ENCODE data around the gene LMX1B.

The LMX1B gene

DNA sequence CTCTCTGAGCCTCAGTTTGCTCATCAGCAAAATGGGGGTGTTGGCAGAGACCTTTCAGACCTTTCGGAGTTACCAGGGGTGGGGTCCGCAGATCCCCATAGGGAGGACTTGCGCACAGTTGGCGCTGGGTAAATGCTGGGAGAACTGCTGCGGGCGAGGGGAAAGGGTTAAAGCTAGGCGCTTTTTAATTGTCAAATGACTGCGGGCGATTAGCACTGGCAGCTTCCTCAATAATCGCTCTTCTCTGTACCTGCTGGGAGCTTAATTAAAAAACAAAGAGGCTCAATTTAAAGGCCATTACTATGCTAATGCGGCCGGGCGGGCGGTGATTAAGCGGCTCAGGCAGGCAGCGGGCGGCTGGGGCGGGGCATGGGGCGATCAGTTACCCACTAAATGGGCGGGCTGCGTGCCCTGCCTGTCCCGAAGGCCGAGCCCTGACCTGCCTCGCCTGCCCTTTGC is 63.0 kb downstream of the LMX1B start:
- POLR2A ChIA-PET, result interaction anchor here (0.6 kb wide), 1 partner anchor 1597 kb away, joined by 3 read pairs; no protein-coding TSS in a partner anchor
- DNase-seq, result peak in 1 of 3 donors; percentile 38
- H3K36me3 ChIP-seq (ENCODE audit: control insufficient read depth in 4 of 4, insufficient read depth in 4 of 4, low read length in 3 of 4), result no peaks in the 10 kb centered on the region
- no peaks in the 10 kb centered on the region for H3K9me3 ChIP-seq (ENCODE audit: control extremely low read depth in 1 of 5, control insufficient read depth in 4 of 5, insufficient read depth in 2 of 5, low read depth in 1 of 5, low read length in 4 of 5)
- H3K27me3 ChIP-seq (replicated peaks in 2 of 5; ENCODE audit: control insufficient read depth in 4 of 5, insufficient read depth in 5 of 5, low read length in 4 of 5), result peaks cover 12 to 97% (median 44%) of the 10 kb centered on the region in 5 experiments
- 3% methylated on average over 24 of the region's 24 CpGs for WGBS (ENCODE audit: insufficient coverage)
- H3K27ac ChIP-seq (ENCODE audit: insufficient read depth in 1 of 2, low read depth in 1 of 2, low read length in 2 of 2, poor library complexity in 1 of 2, severe bottlenecking in 2 of 2), result no peak overlapping the region
- peaks cover 0 to 6% (median 1%) of the 10 kb centered on the region in 4 experiments for H3K4me1 ChIP-seq (ENCODE audit: control extremely low read depth in 1 of 4, control insufficient read depth in 4 of 4, insufficient read depth in 4 of 4, low read length in 3 of 4)
- CTCF ChIA-PET, result interaction anchor here (2.4 to 3.4 kb wide), 2 partner anchors 9 to 14 kb away, joined by 11 to 24 read pairs; no protein-coding TSS in a partner anchor
- H3K4me3 ChIP-seq (ENCODE audit: control insufficient read depth in 1 of 7, extremely low read depth in 1 of 7, insufficient read depth in 4 of 7, low read depth in 2 of 7, low read length in 6 of 7), result no peak overlapping the region

GRCh38 chr9:126677188-126678084 is 63.7 kb downstream of the LMX1B start:
- ChIA-PET CTCF (interaction anchor here (0.9 to 3.4 kb wide), 3 partner anchors 10 to 27 kb away, joined by 3 to 24 read pairs (median 11); no protein-coding TSS in a partner anchor), POLR2A (interaction anchor here (0.5 to 1.1 kb wide), 3 partner anchors 26 to 1596 kb away, joined by 3 to 4 read pairs (median 3); no protein-coding TSS in a partner anchor)
- DNase-seq, result no peak
- Histone ChIP-seq H3K4me3 (ENCODE audit: control insufficient read depth in 1 of 7, extremely low read depth in 1 of 7, insufficient read depth in 4 of 7, low read depth in 2 of 7, low read length in 6 of 7) (no peak overlapping the region), H3K27ac (ENCODE audit: insufficient read depth in 1 of 2, low read depth in 1 of 2, low read length in 2 of 2, poor library complexity in 1 of 2, severe bottlenecking in 2 of 2) (no peak overlapping the region), H3K36me3 (ENCODE audit: control insufficient read depth in 4 of 4, insufficient read depth in 4 of 4, low read length in 3 of 4) (no peaks in the 10 kb centered on the region), H3K27me3 (replicated peaks in 2 of 5; ENCODE audit: control insufficient read depth in 4 of 5, insufficient read depth in 5 of 5, low read length in 4 of 5) (peaks cover 12 to 97% (median 46%) of the 10 kb centered on the region in 5 experiments), H3K9me3 (ENCODE audit: control extremely low read depth in 1 of 5, control insufficient read depth in 4 of 5, insufficient read depth in 2 of 5, low read depth in 1 of 5, low read length in 4 of 5) (no peaks in the 10 kb centered on the region), H3K4me1 (ENCODE audit: control extremely low read depth in 1 of 4, control insufficient read depth in 4 of 4, insufficient read depth in 4 of 4, low read length in 3 of 4) (peaks cover 0 to 6% (median 1%) of the 10 kb centered on the region in 4 experiments)
- WGBS (ENCODE audit: insufficient coverage), result 14% methylated on average over 10 of the region's 11 CpGs

DNA sequence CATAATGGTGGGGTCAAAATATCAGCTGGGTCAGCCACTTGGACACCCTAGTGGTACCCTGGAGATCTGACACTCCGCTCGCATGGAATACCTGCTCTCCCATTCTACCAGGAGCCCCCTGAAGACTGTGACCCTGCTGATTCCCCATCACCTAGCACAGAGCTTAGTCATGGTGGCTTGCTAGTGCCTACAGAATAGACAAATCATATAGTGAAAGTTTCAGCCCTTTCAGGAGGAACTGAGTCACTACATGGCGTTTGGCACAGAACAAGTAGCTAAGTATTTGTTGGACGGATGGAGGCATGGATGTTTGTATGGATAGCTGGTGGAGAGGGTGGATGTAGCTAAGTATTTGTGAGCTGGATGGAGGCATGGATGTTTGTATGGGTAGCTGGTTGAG is 65.3 kb downstream of the LMX1B start:
- H3K27me3 ChIP-seq (replicated peaks in 2 of 5; ENCODE audit: control insufficient read depth in 4 of 5, insufficient read depth in 5 of 5, low read length in 4 of 5), result peaks cover 12 to 97% (median 48%) of the 10 kb centered on the region in 5 experiments
- H3K9me3 ChIP-seq (ENCODE audit: control extremely low read depth in 1 of 5, control insufficient read depth in 4 of 5, insufficient read depth in 2 of 5, low read depth in 1 of 5, low read length in 4 of 5), result no peaks in the 10 kb centered on the region
- WGBS (ENCODE audit: insufficient coverage), result 88% methylated on average over 4 of the region's 4 CpGs
- CTCF ChIA-PET, result interaction anchor here (1.0 to 3.4 kb wide), 3 partner anchors 12 to 47 kb away, joined by 4 to 24 read pairs (median 11); no protein-coding TSS in a partner anchor
- peaks cover 0 to 13% (median 3%) of the 10 kb centered on the region in 4 experiments for H3K4me1 ChIP-seq (ENCODE audit: control extremely low read depth in 1 of 4, control insufficient read depth in 4 of 4, insufficient read depth in 4 of 4, low read length in 3 of 4)
- H3K27ac ChIP-seq (ENCODE audit: insufficient read depth in 1 of 2, low read depth in 1 of 2, low read length in 2 of 2, poor library complexity in 1 of 2, severe bottlenecking in 2 of 2), result no peak overlapping the region
- POLR2A ChIA-PET, result no interaction called here
- H3K4me3 ChIP-seq (ENCODE audit: control insufficient read depth in 1 of 7, extremely low read depth in 1 of 7, insufficient read depth in 4 of 7, low read depth in 2 of 7, low read length in 6 of 7), result no peak overlapping the region
- DNase-seq, result no peak
- no peaks in the 10 kb centered on the region for H3K36me3 ChIP-seq (ENCODE audit: control insufficient read depth in 4 of 4, insufficient read depth in 4 of 4, low read length in 3 of 4)

DNA sequence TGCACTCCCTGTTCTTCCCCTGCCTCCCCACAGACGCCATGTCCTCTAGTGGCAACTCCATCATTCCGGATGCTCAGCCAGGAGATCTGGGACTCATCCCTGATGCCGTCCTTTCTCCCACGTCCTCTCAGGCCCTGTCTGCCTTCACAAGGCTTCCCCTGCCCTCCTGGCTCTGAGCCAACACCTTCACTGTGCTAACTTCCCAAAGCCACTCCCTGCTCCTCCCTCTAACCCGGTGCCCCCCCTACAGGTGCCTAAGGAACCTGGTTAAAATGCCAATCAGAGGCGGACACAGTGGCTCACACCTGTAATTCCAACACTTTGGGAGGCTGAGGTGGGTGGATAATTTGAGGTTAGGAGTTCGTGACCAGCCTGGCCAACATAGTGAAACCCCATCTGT is 67.6 kb downstream of the LMX1B start:
- H3K9me3 ChIP-seq (ENCODE audit: control extremely low read depth in 1 of 5, control insufficient read depth in 4 of 5, insufficient read depth in 2 of 5, low read depth in 1 of 5, low read length in 4 of 5), result no peaks in the 10 kb centered on the region
- H3K4me1 ChIP-seq (ENCODE audit: control extremely low read depth in 1 of 4, control insufficient read depth in 4 of 4, insufficient read depth in 4 of 4, low read length in 3 of 4), result peaks cover 0 to 13% (median 3%) of the 10 kb centered on the region in 4 experiments
- no peak overlapping the region for H3K27ac ChIP-seq (ENCODE audit: insufficient read depth in 1 of 2, low read depth in 1 of 2, low read length in 2 of 2, poor library complexity in 1 of 2, severe bottlenecking in 2 of 2)
- ChIA-PET CTCF (interaction anchor here (1.3 to 1.8 kb wide), 2 partner anchors 9 to 180 kb away, joined by 3 to 7 read pairs; no protein-coding TSS in a partner anchor), POLR2A (no interaction called here)
- no peak for DNase-seq
- H3K4me3 ChIP-seq (ENCODE audit: control insufficient read depth in 1 of 7, extremely low read depth in 1 of 7, insufficient read depth in 4 of 7, low read depth in 2 of 7, low read length in 6 of 7), result no peak overlapping the region
- 52% methylated on average over 4 of the region's 7 CpGs for WGBS (ENCODE audit: insufficient coverage)
- no peaks in the 10 kb centered on the region for H3K36me3 ChIP-seq (ENCODE audit: control insufficient read depth in 4 of 4, insufficient read depth in 4 of 4, low read length in 3 of 4)
- peaks cover 22 to 99% (median 56%) of the 10 kb centered on the region in 5 experiments for H3K27me3 ChIP-seq (replicated peaks in 2 of 5; ENCODE audit: control insufficient read depth in 4 of 5, insufficient read depth in 5 of 5, low read length in 4 of 5)

DNA sequence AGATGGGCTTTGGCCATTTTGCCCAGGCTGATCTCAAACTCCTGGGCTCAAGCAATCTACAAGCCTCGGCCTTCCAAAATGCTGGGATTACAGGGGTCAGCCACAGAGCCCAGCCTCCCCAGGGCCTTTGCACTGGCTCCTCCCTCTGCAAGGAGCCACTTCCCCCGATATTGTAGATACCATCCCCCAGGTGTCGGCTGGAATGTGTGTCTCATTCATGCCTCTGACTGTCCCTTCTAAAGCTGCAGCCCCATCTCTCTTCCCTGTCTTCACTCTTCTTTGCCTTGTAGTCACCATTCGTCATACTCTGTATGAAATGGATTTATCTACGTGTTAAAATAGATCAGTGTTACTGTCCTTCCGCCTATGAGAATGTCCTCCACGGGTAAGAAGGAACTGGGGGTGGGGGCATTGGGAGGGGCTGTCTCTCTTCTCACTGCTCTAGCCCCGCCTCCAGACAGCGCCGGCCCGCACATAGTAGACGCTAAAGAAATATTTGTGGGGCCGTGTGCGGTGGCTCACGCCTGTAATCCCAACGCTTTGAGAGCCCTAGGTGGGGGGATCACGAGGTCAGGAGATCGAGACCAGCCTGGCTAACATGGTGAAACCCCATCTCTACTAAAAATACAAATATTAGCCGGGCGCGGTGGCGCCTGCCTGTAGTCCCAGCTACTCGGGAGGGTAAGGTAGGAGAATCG is 68.5 kb downstream of the LMX1B start:
- CTCF ChIA-PET, result no interaction called here
- H3K27ac ChIP-seq (ENCODE audit: insufficient read depth in 1 of 2, low read depth in 1 of 2, low read length in 2 of 2, poor library complexity in 1 of 2, severe bottlenecking in 2 of 2), result no peak overlapping the region
- no peak overlapping the region for H3K4me3 ChIP-seq (ENCODE audit: control insufficient read depth in 1 of 7, extremely low read depth in 1 of 7, insufficient read depth in 4 of 7, low read depth in 2 of 7, low read length in 6 of 7)
- H3K4me1 ChIP-seq (ENCODE audit: control extremely low read depth in 1 of 4, control insufficient read depth in 4 of 4, insufficient read depth in 4 of 4, low read length in 3 of 4), result peaks cover 0 to 8% (median 2%) of the 10 kb centered on the region in 4 experiments
- no peak for DNase-seq
- H3K27me3 ChIP-seq (replicated peaks in 2 of 5; ENCODE audit: control insufficient read depth in 4 of 5, insufficient read depth in 5 of 5, low read length in 4 of 5), result peaks cover 22 to 99% (median 54%) of the 10 kb centered on the region in 5 experiments
- H3K36me3 ChIP-seq (ENCODE audit: control insufficient read depth in 4 of 4, insufficient read depth in 4 of 4, low read length in 3 of 4), result no peaks in the 10 kb centered on the region
- WGBS (ENCODE audit: insufficient coverage), result 43% methylated on average over 16 of the region's 24 CpGs
- H3K9me3 ChIP-seq (ENCODE audit: control extremely low read depth in 1 of 5, control insufficient read depth in 4 of 5, insufficient read depth in 2 of 5, low read depth in 1 of 5, low read length in 4 of 5), result no peaks in the 10 kb centered on the region
- POLR2A ChIA-PET, result interaction anchor here (0.7 kb wide), 1 partner anchor 94 kb away, joined by 7 read pairs; no protein-coding TSS in a partner anchor

GRCh38 chr9:126682928-126683697 is 69.4 kb downstream of the LMX1B start:
- Histone ChIP-seq H3K4me3 (ENCODE audit: control insufficient read depth in 1 of 7, extremely low read depth in 1 of 7, insufficient read depth in 4 of 7, low read depth in 2 of 7, low read length in 6 of 7) (peak overlapping the region in 2 of 7 experiments; percentile 1 to 6), H3K9me3 (ENCODE audit: control extremely low read depth in 1 of 5, control insufficient read depth in 4 of 5, insufficient read depth in 2 of 5, low read depth in 1 of 5, low read length in 4 of 5) (no peaks in the 10 kb centered on the region), H3K36me3 (ENCODE audit: control insufficient read depth in 4 of 4, insufficient read depth in 4 of 4, low read length in 3 of 4) (no peaks in the 10 kb centered on the region), H3K27me3 (replicated peaks in 2 of 5; ENCODE audit: control insufficient read depth in 4 of 5, insufficient read depth in 5 of 5, low read length in 4 of 5) (peaks cover 22 to 99% (median 51%) of the 10 kb centered on the region in 5 experiments), H3K27ac (ENCODE audit: insufficient read depth in 1 of 2, low read depth in 1 of 2, low read length in 2 of 2, poor library complexity in 1 of 2, severe bottlenecking in 2 of 2) (no peak overlapping the region), H3K4me1 (ENCODE audit: control extremely low read depth in 1 of 4, control insufficient read depth in 4 of 4, insufficient read depth in 4 of 4, low read length in 3 of 4) (peaks cover 0 to 8% (median 2%) of the 10 kb centered on the region in 4 experiments)
- no peak for DNase-seq
- POLR2A ChIA-PET, result interaction anchor here (0.7 kb wide), 1 partner anchor 95 kb away, joined by 7 read pairs; no protein-coding TSS in a partner anchor
- 2% methylated on average over 49 of the region's 69 CpGs for WGBS (ENCODE audit: insufficient coverage)
- CTCF ChIA-PET, result interaction anchor here (1.1 kb wide), 1 partner anchor 74 kb away, joined by 4 read pairs; no protein-coding TSS in a partner anchor

Data from common myeloid progenitor, CD34-positive (primary cell).